HG02642 (cell line): ENCODE results near the gene SCGB1D1.

Experiments
- ATAC-seq: cut with Tn5 transposase; IDR thresholded peaks from one replicate; pipeline ENCODE4 v1.9.1; 2021; ENCODE audit warnings: mild to moderate bottlenecking; ENCODE audit not compliant: unreplicated experiment, poor library complexity

The SCGB1D1 gene

GRCh38 chr11:62217191-62217748 is 27.3 kb downstream of the SCGB1D1 start:
- ATAC-seq: no peak

GRCh38 chr11:62221498-62221897 is 31.5 kb downstream of the SCGB1D1 start:
- no peak for ATAC-seq

GRCh38 chr11:62223095-62223494 is 33.1 kb downstream of the SCGB1D1 start:
- no peak for ATAC-seq

- no peak for ATAC-seq
Observed at GRCh38 chr11:62233730-62234129, 43.7 kb downstream of the SCGB1D1 start.

GRCh38 chr11:62236187-62236586 is 46.2 kb downstream of the SCGB1D1 start:
- ATAC-seq: no peak

- no peak for ATAC-seq
Observed at GRCh38 chr11:62237499-62237898, 47.5 kb downstream of the SCGB1D1 start.

GRCh38 chr11:62238151-62238550 is 48.1 kb downstream of the SCGB1D1 start:
- ATAC-seq: no peak

GRCh38 chr11:62241095-62241494 is 51.1 kb downstream of the SCGB1D1 start:
- no peak for ATAC-seq

GRCh38 chr11:62242021-62242420 is 52.0 kb downstream of the SCGB1D1 start, which contains the start of gene SCGB1D2:
SCGB1D2 (plus strand) TSS chr11:62242239; CDS start chr11:62242308, 69 bp downstream.
- no peak for ATAC-seq
